GM12874 (cell line): ENCODE results near the gene TMCO2.

Experiments
- CTCF ChIP-seq: IDR thresholded peaks from 2 replicates; pipeline ENCODE4 v1.5.1; 2011; ENCODE audit warnings: low read depth, mild to moderate bottlenecking, control low read depth, low read length, moderate library complexity; ENCODE audit not compliant: insufficient read depth

TMCO2 gene

GRCh38 chr1:40247655-40248054 is at the start of gene TMCO2:
Gene TMCO2 (plus strand): TSS chr1:40247937. CDS start chr1:40247994, 57 bp downstream.
- no peak for TF ChIP-seq CTCF

GRCh38 chr1:40199126-40199525 is 48.6 kb upstream of the TMCO2 start:
- no peak for TF ChIP-seq CTCF

- no peak for TF ChIP-seq CTCF
Observed at GRCh38 chr1:40204856-40205255, 42.9 kb upstream of the TMCO2 start.

- TF ChIP-seq CTCF: no peak
Observed at GRCh38 chr1:40210511-40211204, 37.1 kb upstream of the TMCO2 start.

GRCh38 chr1:40218333-40218732 is 29.4 kb upstream of the TMCO2 start:
- TF ChIP-seq CTCF: no peak

GRCh38 chr1:40221977-40222772 is 25.6 kb upstream of the TMCO2 start:
- TF ChIP-seq CTCF: no peak

- no peak for TF ChIP-seq CTCF
Observed at GRCh38 chr1:40224040-40224439, 23.7 kb upstream of the TMCO2 start.
